ENCODE results near the gene PRTFDC1.

The PRTFDC1 gene

GRCh38 chr10:24952143-24952706 is at the start of gene PRTFDC1:
TSS of gene PRTFDC1 (minus strand) at chr10:24952606. CDS start at chr10:24952575, 31 bp downstream.
- Mint-ChIP-seq H3K27me3 (no peaks in the 10 kb centered on the region), H3K4me3 (peak within 1 kb of the TSS; percentile 84), H3K4me1 (peaks cover 25% of the 10 kb centered on the region), H3K36me3 (no peaks in the 10 kb centered on the region), H3K9me3 (no peaks in the 10 kb centered on the region), H3K27ac (peak within 1 kb of the TSS; percentile 85)

DNA sequence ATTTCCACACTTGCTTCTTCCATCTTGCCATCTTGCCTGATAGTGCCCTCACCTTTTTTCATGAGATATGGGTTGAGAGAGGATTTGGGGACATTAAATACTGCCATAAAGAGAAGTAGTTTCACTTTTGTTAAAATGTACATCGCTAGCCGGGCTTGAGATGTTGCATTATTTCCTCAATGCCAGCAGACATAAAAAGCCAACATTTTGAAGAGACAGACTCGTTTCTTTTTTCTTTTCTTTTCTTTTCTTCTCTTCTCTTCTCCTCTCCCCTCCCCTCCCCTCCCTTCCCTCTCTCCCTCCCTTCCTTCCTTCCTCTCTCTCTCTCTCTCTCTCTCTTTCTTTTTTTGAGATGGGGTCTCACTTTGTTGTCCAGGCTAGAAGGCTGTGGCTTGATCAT is 45.6 kb upstream of the PRTFDC1 start:
- Mint-ChIP-seq H3K9me3 (peaks cover 21% of the 10 kb centered on the region), H3K27ac (no peak overlapping the region), H3K36me3 (peaks cover 6% of the 10 kb centered on the region), H3K4me1 (no peaks in the 10 kb centered on the region), H3K27me3 (no peaks in the 10 kb centered on the region), H3K4me3 (no peak overlapping the region)

- H3K9me3 Mint-ChIP-seq: peaks cover 3% of the 10 kb centered on the region
- no peak overlapping the region for H3K4me3 Mint-ChIP-seq
- no peaks in the 10 kb centered on the region for H3K27me3 Mint-ChIP-seq
- no peaks in the 10 kb centered on the region for H3K36me3 Mint-ChIP-seq
- H3K27ac Mint-ChIP-seq: no peak overlapping the region
- no peaks in the 10 kb centered on the region for H3K4me1 Mint-ChIP-seq
Observed at GRCh38 chr10:24995072-24995471, 42.7 kb upstream of the PRTFDC1 start.

GRCh38 chr10:24993237-24993958 is 41.0 kb upstream of the PRTFDC1 start:
- Mint-ChIP-seq H3K27ac (peak overlapping the region; percentile 35), H3K36me3 (no peaks in the 10 kb centered on the region), H3K27me3 (no peaks in the 10 kb centered on the region), H3K4me1 (no peaks in the 10 kb centered on the region), H3K9me3 (no peaks in the 10 kb centered on the region), H3K4me3 (no peak overlapping the region)

DNA sequence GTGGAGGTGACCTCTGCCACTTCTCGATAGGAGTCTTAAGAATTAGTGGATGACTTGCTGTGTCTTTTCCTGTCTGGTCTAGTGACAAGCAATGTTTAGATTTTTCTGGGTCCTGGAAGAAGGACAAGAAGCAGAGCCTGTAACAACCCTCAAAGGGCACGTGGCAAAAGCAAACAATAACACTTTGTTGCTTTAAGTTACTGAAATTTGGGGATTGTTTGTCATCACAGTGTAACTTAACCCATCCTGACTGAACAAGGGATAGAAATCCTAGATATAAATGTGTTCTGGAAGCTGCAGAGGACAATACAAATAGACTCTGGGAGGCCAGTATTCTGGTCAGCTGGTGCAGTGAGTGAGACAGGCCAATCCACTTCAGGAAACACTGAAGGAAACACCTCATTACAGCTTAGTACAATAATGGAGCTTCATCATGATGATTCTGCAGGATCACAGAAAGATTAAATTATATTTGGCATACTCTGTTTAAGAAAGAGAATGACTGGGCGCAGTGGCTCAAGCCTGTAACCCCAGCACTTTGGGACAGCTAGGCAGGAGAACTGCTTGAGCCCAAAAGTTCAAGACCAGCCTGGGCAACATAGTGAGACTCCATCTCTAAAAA is 40.2 kb upstream of the PRTFDC1 start:
- H3K36me3 Mint-ChIP-seq: no peaks in the 10 kb centered on the region
- H3K27ac Mint-ChIP-seq: no peak overlapping the region
- H3K27me3 Mint-ChIP-seq: no peaks in the 10 kb centered on the region
- no peaks in the 10 kb centered on the region for H3K9me3 Mint-ChIP-seq
- no peaks in the 10 kb centered on the region for H3K4me1 Mint-ChIP-seq
- H3K4me3 Mint-ChIP-seq: no peak overlapping the region

GRCh38 chr10:24991298-24991697 is 38.9 kb upstream of the PRTFDC1 start:
- no peaks in the 10 kb centered on the region for H3K27me3 Mint-ChIP-seq
- no peak overlapping the region for H3K27ac Mint-ChIP-seq
- no peaks in the 10 kb centered on the region for H3K9me3 Mint-ChIP-seq
- H3K4me3 Mint-ChIP-seq: no peak overlapping the region
- no peaks in the 10 kb centered on the region for H3K4me1 Mint-ChIP-seq
- no peaks in the 10 kb centered on the region for H3K36me3 Mint-ChIP-seq

DNA sequence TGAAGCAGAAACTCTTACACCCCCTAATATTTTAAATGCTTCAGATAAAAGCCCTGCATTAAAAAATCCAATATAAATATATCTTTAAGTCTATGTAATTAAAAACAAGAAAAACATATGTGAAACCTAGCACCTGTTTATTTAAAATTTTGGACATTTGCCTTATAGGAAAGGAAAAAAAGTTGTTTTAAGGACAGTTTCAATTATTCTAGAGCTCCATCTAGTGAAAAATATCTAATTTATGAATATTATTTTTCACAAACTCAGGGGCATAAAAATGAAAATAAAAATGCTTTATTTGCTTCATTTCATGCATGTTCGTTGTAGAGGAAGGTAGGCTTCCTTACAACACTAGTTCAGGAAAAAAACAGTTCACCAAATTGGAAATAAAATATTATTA is 37.5 kb upstream of the PRTFDC1 start:
- Mint-ChIP-seq H3K9me3 (no peaks in the 10 kb centered on the region), H3K4me3 (no peak overlapping the region), H3K36me3 (no peaks in the 10 kb centered on the region), H3K4me1 (no peaks in the 10 kb centered on the region), H3K27me3 (no peaks in the 10 kb centered on the region), H3K27ac (no peak overlapping the region)

GRCh38 chr10:24988831-24989640 is 36.6 kb upstream of the PRTFDC1 start:
- Mint-ChIP-seq H3K9me3 (no peaks in the 10 kb centered on the region), H3K27me3 (no peaks in the 10 kb centered on the region), H3K4me3 (no peak overlapping the region), H3K4me1 (no peaks in the 10 kb centered on the region), H3K27ac (no peak overlapping the region), H3K36me3 (no peaks in the 10 kb centered on the region)

- Mint-ChIP-seq H3K4me1 (peaks cover 14% of the 10 kb centered on the region), H3K27ac (no peak overlapping the region), H3K27me3 (no peaks in the 10 kb centered on the region), H3K9me3 (peaks cover 5% of the 10 kb centered on the region), H3K4me3 (no peak overlapping the region), H3K36me3 (no peaks in the 10 kb centered on the region)
Observed at GRCh38 chr10:24984906-24985305, 32.5 kb upstream of the PRTFDC1 start.

DNA sequence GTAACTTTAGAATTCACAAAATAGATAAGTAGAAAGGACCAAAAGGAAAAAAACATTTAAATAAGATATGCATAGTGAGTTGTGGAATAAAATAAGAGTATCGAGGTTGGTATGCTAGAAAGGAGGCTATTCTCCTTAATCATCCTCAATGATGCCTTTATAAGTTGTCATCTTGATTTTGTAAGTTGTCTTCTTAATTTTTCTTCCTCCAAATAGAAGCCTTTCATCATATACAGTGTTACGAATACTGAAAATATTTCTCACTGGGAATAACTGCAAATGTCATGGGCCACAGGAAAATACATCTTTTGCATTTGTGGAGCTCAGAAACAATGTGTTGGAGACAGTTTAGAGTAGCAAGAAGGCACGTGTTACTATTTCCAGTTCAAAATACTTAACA is 31.5 kb upstream of the PRTFDC1 start:
- no peaks in the 10 kb centered on the region for H3K36me3 Mint-ChIP-seq
- H3K4me3 Mint-ChIP-seq: no peak overlapping the region
- H3K27me3 Mint-ChIP-seq: no peaks in the 10 kb centered on the region
- peaks cover 14% of the 10 kb centered on the region for H3K4me1 Mint-ChIP-seq
- peaks cover 6% of the 10 kb centered on the region for H3K9me3 Mint-ChIP-seq
- H3K27ac Mint-ChIP-seq: no peak overlapping the region

GRCh38 chr10:24983130-24983529 is 30.7 kb upstream of the PRTFDC1 start:
- Mint-ChIP-seq H3K9me3 (peaks cover 6% of the 10 kb centered on the region), H3K27ac (no peak overlapping the region), H3K4me3 (no peak overlapping the region), H3K27me3 (no peaks in the 10 kb centered on the region), H3K36me3 (no peaks in the 10 kb centered on the region), H3K4me1 (peaks cover 14% of the 10 kb centered on the region)

DNA sequence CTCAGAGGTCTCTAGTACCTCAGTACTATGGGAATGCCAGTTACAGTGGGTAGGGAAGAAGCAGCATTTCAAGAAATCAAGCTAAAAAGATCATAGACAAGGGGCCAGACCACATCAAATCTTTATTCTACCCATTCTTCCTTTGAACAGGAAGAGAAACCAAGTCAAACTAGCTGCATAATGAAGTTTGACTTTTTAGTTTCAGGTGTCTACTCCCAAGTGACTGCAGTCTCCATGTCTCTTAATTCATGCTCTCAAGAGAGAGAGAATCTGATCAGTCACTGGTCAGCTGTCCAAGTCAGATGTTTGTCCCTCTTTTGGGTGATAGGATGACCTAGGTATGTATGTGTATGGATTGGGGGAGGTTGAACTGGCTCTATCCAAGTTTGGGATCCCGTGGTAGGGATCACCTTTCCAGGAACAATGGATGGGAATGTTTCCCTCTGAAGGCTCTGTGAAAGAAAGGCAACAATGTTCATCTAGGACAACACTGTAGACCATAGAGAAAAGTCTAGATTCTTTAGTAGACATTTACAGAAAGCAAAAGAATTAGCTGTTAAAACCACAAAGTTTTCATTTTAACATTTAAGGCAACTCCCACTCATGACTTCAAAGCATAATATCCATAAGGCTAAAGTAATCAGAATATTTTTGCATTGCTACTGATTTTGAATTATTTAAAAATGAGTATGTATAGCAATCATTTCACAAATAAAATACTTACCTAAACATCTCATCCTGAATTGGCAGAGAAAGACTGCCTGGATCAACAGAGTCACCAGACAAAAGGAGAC is 30.1 kb upstream of the PRTFDC1 start:
- no peaks in the 10 kb centered on the region for H3K27me3 Mint-ChIP-seq
- H3K4me3 Mint-ChIP-seq: no peak overlapping the region
- peaks cover 14% of the 10 kb centered on the region for H3K4me1 Mint-ChIP-seq
- no peaks in the 10 kb centered on the region for H3K36me3 Mint-ChIP-seq
- H3K9me3 Mint-ChIP-seq: peaks cover 6% of the 10 kb centered on the region
- no peak overlapping the region for H3K27ac Mint-ChIP-seq

GRCh38 chr10:24981161-24981710 is 28.8 kb upstream of the PRTFDC1 start:
- Mint-ChIP-seq H3K27me3 (no peaks in the 10 kb centered on the region), H3K4me1 (peaks cover 14% of the 10 kb centered on the region), H3K27ac (no peak overlapping the region), H3K36me3 (no peaks in the 10 kb centered on the region), H3K4me3 (no peak overlapping the region), H3K9me3 (peaks cover 6% of the 10 kb centered on the region)

- no peak overlapping the region for H3K27ac Mint-ChIP-seq
- H3K4me1 Mint-ChIP-seq: peaks cover 14% of the 10 kb centered on the region
- peaks cover 6% of the 10 kb centered on the region for H3K9me3 Mint-ChIP-seq
- H3K4me3 Mint-ChIP-seq: no peak overlapping the region
- H3K36me3 Mint-ChIP-seq: no peaks in the 10 kb centered on the region
- no peaks in the 10 kb centered on the region for H3K27me3 Mint-ChIP-seq
Observed at GRCh38 chr10:24979685-24980084, 27.3 kb upstream of the PRTFDC1 start.

- peaks cover 2% of the 10 kb centered on the region for H3K9me3 Mint-ChIP-seq
- H3K4me1 Mint-ChIP-seq: peaks cover 3% of the 10 kb centered on the region
- no peak overlapping the region for H3K4me3 Mint-ChIP-seq
- H3K36me3 Mint-ChIP-seq: no peaks in the 10 kb centered on the region
- no peak overlapping the region for H3K27ac Mint-ChIP-seq
- no peaks in the 10 kb centered on the region for H3K27me3 Mint-ChIP-seq
Observed at GRCh38 chr10:24974976-24975375, 22.6 kb upstream of the PRTFDC1 start.
